NCI-H1417 (cell line): ENCODE measurements around the gene PURA.
A peak's percentile ranks its signal among the peaks of the same experiment; 100 is the strongest.
"Not testable (repeated sequence)": the region's sequence is repeated elsewhere in the genome, so short reads cannot be mapped to it uniquely, and the experiment has no call there.

Experiments
- DNase-seq, 3 experiments: peaks; one replicate each; lab custom pipeline; 2025; lab: John Stamatoyannopoulos, UW

PURA gene

GRCh38 chr5:140135127-140135526 lies 21.2 kb downstream of the PURA start:
- no peak for DNase-seq

GRCh38 chr5:140136624-140137023 lies 22.7 kb downstream of the PURA start:
- DNase-seq, result no peak

- DNase-seq, result no peak
Observed at GRCh38 chr5:140140435-140140834, 26.5 kb downstream of the PURA start.

- no peak for DNase-seq
Observed at GRCh38 chr5:140141241-140141640, 27.3 kb downstream of the PURA start.

GRCh38 chr5:140142246-140142645 lies 28.3 kb downstream of the PURA start:
- no peak for DNase-seq

GRCh38 chr5:140142856-140143255 lies 28.9 kb downstream of the PURA start:
- DNase-seq, result no peak

GRCh38 chr5:140143521-140144258 lies 29.8 kb downstream of the PURA start:
- DNase-seq, result no peak

- DNase-seq, result peak in 1 of 3 experiments; percentile 23
Observed at GRCh38 chr5:140145256-140145655, 31.3 kb downstream of the PURA start.

GRCh38 chr5:140145818-140146522 lies 32.1 kb downstream of the PURA start:
- DNase-seq, result peak in 2 of 3 experiments; percentile 66 to 75

- DNase-seq, result no peak
Observed at GRCh38 chr5:140146523-140146842, 32.6 kb downstream of the PURA start.

GRCh38 chr5:140147460-140147859 lies 33.6 kb downstream of the PURA start:
- DNase-seq, result no peak

GRCh38 chr5:140148508-140148907 lies 34.6 kb downstream of the PURA start:
- DNase-seq, result no peak

GRCh38 chr5:140150201-140150600 lies 36.3 kb downstream of the PURA start:
- no peak for DNase-seq

GRCh38 chr5:140151144-140152021 lies 37.5 kb downstream of the PURA start:
- peak in 2 of 3 experiments; percentile 4 to 89 for DNase-seq

- no peak for DNase-seq
Observed at GRCh38 chr5:140152022-140152999, 38.4 kb downstream of the PURA start.

GRCh38 chr5:140153255-140153654 lies 39.3 kb downstream of the PURA start:
- DNase-seq, result no peak

- no peak for DNase-seq
Observed at GRCh38 chr5:140153905-140154304, 40.0 kb downstream of the PURA start.

GRCh38 chr5:140154710-140155381 lies 40.9 kb downstream of the PURA start:
- not testable (repeated sequence) for DNase-seq

GRCh38 chr5:140157032-140157781 lies 43.3 kb downstream of the PURA start:
- peak; percentile 60 to 80 (median 78) for DNase-seq
